Measurements from ENCODE around the gene NTF3.

NTF3 gene

DNA sequence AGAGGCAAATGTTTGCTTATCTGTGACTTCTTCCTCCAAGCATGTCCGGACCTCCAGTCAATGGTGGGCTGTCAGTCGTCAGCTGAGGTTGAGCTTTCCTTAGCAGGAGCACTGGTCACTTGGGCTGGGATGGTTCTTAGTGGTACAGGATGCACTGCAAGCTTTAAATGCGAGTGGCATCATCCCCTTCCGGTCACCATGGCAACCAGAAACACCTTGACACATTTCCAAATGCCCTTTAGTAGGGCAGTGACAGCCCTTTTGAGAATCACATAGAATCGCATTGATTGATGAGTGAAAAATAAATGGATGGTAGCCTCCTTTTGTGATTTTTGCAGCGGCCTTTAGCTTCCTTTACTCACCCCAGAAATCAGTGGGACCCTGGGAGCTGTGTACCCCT lies 24.1 kb downstream of the NTF3 start:
- DNase-seq (ENCODE audit: low read depth in 2 of 2, low spot score in 1 of 2), result no peak

DNA sequence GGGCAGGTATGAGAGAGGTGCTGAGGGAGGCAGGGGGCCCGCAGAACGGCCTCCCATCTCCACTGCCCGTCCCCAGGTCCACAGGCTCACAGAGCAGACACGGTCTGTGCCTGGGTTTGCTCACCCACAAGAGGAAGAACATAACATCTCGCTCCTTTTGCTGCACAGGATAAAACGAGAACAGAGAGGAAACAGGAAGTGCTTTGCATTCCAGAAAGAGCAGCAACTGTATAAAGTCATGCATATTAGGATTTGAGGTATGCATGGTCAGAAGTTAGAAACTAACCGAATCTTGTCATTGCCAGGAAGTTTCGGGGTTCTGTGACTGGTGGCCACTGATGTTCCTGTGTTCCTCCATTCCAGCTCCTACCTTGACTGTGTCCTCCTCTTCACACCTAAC lies 25.0 kb downstream of the NTF3 start:
- DNase-seq (ENCODE audit: low read depth in 2 of 2, low spot score in 1 of 2), result no peak

DNA sequence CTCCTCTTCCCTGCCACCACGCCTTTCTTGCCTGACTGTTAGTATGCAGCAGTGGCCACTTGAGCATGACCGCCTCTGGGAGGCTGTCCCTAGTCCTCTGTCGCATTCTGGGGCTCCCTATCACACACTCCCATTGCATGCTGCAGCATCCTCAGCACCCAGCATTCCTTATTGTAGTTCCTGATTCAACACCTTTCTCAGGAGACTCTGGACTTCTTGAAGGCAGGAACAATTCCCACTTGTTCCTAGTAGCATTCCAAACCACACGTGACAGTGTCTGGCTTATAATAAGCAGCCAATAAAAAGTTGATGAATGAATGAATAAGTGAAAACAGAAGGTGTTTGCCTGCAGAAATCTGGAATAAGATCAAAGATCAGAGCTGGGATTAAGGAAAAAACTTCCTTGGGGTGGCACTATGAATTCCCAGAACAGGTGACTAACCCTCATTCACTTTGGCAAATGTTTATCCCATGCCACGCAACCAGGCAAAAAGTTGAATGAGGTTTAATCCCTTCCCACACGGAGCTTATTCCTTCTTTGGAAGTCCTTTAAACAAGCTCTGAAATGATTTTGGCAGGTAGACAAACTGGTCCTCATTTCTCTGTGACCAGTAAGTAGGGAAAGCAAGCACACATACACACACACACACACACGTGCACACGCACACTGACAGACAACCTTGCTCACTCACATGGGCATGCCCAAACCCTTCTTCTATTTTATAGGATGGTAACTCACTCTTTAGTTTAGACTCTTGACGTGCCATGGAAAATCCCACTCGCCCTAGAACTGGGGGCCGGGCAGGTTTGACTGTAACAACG lies 26.5 kb downstream of the NTF3 start:
- DNase-seq (ENCODE audit: low read depth in 2 of 2, low spot score in 1 of 2), result no peak

DNA sequence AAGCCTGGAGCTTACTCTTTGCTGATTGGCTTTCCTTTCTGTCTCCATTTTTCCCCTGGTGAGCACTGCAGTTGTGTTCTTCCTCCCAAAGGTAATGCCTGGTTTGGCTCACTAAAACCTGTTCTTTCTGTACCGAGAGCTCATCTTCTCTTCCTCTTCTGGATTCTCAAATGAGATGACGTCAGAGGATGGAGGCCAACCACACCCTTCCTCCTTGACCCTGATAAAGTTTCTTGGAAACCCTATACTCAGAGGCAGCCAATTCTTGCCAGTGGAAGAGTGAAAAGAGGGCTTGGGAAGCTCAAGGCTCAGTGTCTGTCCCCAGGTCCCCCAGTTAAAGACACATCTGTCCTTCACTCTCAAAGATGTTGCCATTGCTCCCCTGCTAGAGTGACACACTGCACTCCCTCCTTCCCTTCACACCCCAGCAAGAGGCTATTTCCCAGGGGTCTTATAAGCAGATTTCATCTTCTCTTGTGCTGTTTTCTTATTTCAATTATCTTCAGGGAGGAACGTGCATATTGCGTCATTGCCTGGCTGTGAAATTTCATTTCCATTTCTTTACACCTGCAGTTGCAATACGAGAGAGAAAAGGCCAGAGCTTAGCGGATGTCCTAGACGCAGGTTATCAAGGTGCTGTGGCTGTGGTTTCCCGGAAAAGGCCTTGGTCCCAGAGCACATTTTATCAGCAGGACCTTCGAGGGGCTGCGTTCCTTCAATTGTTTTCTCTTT lies 27.3 kb downstream of the NTF3 start:
- DNase-seq (ENCODE audit: low read depth in 2 of 2, low spot score in 1 of 2), result no peak

DNA sequence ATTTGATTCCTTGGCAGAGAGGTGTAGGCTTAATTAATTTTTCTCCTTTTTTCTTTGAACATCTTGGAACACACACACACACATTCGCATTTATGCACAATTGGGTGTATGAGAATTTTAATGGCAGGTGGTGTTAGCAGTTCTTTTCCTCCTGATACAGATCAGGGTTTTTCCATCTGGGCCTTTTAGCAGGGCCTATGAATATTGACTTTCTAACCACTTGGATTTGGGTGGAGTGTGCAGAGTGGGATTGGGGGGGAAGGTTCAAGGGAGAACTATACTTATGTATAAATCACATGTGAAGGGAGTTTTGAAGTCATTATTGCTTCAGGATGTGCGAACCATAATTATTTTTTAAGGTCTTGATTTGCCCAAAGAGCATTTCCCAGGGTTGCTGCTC lies 28.9 kb downstream of the NTF3 start:
- DNase-seq (ENCODE audit: low read depth in 2 of 2, low spot score in 1 of 2), result no peak

DNA sequence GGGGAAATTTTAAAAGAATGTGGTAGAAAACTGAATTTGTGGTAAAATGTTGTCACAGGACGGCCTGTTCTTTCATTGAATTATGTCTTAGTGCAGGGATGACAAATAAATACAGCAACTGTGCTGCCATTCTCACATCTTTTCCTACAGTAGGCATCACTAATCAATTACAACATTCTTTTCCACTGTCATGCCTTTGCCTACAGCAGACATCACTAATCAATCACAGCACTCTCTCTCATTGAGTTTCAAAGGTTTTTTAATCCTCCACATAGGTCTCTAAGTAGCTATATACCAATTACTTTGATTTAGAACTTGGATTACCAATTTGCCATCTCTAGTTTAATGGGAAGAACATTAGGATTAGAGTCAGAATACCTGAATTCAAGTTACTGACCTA lies 30.1 kb downstream of the NTF3 start:
- DNase-seq (ENCODE audit: low read depth in 2 of 2, low spot score in 1 of 2), result no peak

DNA sequence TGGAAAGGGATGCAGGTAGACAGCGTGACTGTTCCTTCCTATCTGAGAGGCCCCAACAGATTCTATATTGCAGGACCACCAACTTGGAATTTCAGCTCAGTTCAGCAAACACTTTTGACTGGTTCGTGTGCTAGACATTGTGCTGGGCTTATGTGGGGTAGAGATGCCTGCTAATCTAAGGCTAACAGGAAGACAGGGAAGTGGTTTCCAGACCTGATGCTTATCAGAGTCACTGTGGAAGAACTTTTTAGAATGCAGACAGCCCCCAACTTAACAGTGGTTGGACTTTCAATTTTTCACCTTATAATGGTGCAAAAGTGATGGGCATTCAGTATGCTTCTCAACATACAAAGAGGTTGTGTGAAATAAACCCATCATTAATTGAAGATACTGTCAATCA lies 32.2 kb downstream of the NTF3 start:
- DNase-seq (ENCODE audit: low read depth in 2 of 2, low spot score in 1 of 2), result no peak

DNA sequence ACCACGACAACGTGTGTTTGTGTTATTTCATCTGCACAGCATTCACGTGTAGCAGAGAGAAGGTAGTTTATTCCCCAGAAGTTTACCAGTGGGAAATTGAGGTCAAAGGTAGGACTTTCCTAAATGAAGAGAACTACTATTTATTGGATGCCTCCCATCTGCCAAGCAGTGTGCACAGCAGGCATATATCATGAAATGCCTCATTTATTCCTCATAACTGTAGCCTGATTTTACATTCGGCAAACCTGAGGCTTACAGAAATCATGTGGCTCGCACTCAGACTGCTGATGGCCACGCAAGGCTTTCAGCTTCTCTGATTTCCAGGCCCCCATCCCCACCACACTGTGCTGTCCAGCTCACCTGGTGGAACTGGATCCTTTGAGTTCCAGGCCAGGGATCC lies 33.5 kb downstream of the NTF3 start:
- DNase-seq (ENCODE audit: low read depth in 2 of 2, low spot score in 1 of 2), result no peak

DNA sequence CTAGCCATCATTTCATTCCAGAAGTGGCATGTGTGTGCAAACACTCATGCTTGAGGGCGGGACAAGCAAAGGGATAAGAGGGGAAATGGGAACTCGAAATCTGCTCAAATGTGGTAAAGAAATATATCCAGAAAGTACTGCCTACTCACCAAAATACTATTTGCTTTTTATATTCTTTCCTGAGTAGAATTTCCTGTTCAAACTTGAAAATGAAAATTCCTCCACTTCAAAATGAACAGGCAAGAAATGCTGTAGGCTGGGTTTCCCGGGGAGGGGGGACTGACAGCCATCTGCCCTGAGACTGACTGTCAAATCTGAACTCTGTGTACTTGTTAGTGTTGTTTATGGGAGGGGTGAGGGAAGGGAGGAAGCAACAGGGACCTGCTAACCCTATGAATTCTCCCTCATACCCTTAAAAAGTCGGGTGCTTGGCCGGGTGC lies 34.6 kb downstream of the NTF3 start:
- no peak for DNase-seq (ENCODE audit: low read depth in 2 of 2, low spot score in 1 of 2)

DNA sequence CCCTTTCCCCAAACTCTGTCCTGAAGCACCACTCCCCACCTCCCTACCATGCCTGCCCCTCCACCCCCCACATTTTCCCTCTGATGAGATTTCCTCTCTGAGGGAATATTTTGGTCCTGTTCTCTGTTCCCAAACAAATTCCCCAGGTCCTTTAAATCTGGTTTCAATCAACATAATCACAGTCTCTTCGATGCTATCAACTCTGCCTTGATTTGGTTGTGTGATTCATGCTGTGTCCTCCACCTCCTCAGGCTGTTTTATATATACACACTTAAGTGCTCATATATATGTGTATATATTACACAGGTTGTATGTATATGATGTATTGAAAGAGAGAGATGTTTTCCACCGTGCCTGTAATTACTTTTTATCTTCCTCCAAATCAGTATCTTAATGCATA lies 36.0 kb downstream of the NTF3 start:
- DNase-seq (ENCODE audit: low read depth in 2 of 2, low spot score in 1 of 2), result no peak

DNA sequence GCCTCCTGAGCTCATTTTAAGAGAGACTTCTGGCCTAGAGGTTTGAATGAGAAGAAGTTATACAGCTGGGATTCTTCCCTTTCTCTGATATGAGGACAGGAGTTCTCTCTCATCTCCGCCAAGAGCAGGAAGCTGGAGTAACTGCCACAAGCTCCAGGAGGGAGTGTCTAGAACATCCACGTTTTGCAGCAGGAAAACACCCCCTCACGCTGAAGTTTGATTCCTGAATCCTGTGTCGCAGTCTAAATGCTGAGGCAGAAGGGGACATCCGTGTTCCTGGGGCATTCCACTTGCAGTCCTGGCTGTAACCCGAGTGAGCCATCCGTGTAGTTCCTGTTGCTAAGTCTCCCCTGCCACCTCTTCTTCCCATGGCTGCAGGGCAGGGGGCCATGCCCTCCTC lies 38.3 kb downstream of the NTF3 start:
- DNase-seq (ENCODE audit: low read depth in 2 of 2, low spot score in 1 of 2), result no peak

DNA sequence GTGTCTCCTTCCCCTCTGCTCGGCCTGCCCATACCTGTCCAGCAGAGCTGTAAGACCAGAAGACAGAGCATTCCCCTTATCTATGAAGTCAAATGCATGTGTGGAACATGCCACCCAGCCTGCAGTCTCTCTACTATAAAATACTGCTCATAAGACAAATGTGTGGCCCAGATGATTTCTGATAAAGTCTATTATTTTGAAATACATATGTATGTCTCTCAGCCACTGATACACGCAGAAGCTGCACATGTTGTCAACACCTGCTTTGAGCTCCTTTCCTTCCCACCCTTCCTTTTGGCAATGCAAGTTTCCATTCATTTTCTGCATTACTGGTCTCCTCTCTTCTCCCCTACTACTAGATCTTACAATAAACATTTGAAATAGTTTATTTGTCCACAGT lies 38.8 kb downstream of the NTF3 start:
- no peak for DNase-seq (ENCODE audit: low read depth in 2 of 2, low spot score in 1 of 2)

DNA sequence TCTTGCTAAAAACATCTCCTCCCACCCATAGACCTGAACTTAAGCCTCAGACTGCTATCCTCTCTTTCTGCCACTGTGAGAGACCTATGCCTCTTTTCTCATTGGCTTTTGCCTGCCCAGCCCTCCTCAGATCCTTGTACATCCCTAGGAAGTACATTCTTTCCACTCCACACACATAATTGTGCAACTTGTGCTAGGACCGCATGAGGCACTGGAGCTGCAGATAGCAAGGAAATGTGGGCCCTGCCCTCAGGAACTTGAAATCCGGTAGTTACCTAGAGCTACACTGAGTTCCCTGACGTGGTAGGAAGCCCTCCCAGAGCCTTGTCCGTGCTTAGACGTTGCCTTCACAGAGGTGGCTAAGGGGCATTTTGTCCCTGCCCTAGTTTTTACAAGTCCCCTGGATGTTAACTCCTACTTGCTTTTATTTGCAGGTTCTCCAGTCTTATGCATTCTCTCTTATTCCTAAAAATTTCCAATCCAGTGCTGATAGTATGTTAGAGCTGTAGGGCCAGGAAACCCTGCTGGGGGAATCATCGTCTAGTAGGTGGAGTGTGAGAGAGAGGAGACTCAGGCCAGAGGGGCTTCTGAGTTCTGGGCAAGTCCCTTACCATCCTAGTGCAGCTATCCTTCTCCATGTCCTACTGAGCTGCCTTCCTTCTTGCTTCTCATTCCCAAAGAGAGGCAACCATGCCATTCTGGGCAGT lies 41.3 kb downstream of the NTF3 start:
- no peak for DNase-seq (ENCODE audit: low read depth in 2 of 2, low spot score in 1 of 2)

DNA sequence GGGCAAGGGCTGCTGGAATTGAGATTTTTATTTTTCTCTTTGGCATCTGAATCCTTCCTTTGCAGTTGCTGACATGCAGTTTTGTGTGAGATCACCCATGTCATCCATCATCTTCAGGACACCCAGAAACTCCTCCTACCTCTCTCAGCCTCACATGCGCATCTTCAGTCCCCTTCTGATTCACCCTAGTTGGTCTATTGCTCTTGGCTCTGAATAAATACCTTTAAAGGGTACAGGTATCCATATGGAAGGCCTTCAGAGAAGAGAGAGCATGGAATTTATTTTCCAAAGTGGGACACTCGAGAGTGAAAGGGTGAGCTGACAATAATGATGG lies 41.8 kb downstream of the NTF3 start:
- no peak for DNase-seq (ENCODE audit: low read depth in 2 of 2, low spot score in 1 of 2)

DNA sequence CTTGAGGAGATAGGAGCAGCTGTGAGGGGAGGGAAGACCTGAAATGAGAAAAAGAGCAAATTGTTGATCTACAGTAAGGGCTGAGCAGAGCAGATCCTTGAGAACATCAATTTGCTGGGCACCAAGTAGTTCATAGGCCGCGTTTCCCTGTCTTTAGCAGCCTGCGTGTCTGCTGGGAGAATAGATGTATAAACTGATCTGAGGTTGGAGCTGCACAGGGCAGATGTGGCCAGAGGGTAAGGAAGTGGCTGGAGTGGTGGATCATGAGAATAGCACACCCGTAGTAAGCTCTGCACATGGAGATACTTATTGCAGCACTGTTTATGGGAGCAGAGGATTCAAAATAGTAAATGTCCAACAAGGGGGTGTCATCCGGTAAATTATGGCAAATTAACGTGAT lies 44.4 kb downstream of the NTF3 start:
- DNase-seq (ENCODE audit: low read depth in 2 of 2, low spot score in 1 of 2), result no peak

DNA sequence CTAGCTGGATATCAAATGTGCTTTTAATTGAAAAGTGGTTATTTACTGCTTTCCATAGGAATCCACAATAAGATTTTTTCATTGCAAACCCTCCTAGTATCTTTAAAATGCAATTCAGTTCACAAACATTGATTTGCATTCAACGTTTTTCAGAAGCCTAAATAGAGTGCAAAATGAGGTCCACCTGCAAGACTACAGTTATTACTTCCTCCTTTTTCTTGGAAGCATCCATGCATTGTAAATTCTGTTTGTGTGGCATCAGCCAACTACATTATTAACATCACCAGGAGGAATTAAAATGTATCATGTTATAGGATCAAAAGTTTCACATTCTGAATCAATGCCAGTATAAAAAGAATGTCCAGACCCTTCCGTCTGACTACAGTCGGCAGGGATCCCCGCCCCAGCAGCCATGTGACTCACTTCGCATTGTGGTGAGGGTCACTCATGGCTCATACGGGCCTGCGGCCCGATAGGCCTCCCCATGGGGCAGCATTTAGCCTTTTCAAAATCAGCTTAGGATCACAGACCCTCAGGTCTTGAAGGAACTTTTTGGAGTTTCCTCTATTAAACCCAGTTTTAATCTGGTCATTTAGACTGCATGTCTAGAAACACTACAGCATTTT lies 46.3 kb downstream of the NTF3 start:
- DNase-seq (ENCODE audit: low read depth in 2 of 2, low spot score in 1 of 2), result no peak

DNA sequence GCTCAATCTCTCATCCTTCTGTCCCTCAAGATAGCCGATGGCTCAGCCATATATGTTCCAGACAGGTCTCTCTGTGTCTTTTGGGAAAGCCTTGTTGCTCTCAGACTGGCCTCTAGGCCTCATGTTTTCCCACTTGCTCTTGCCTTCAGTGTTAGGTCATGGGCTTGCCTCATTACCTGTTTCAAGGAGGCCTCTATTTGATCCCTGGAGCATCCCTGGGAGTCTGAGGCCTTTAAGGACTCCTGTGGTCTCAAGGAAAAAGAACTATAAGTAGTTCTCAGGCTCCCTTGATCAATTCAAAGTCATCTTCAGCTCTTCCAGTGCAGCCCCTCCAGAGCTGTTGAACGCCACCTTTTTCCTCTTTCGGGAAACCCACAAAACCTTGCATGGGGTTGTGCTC lies 47.9 kb downstream of the NTF3 start:
- DNase-seq (ENCODE audit: low read depth in 2 of 2, low spot score in 1 of 2), result no peak

DNA sequence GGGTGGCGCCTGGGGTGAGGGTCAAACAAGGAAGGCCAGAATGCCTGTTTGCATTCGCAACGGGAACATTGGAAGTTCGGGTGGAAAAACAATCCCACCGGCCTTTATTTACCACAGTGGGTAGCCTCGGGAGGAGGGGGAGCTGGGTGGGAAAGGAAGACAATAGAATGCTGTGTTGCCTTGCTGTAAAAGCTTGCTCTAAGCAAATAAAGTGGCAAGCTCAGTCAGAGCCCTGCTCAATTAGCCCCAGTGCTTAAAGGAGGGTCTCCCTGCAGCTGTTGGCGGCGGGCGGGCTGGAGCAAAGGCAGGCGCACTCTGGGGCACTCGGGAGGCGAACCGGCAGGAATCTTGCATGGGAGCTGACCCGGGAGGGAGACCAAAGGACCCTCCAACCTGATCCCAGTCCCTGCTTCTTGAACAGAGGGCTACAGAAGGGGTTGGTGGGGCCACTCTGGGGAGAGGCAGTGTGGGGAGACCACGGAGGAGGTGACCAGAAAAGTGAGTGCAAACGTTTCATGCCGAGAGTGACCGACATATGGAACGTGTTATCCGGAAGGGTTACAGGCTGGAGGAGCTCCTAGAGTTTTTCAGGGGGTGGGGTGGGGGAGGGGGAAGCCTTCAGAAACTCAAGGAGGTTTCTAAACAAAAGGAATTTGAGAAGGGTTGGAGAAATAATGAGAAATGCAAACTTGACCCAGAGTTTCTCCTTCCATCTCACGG lies 48.5 kb downstream of the NTF3 start:
- no peak for DNase-seq (ENCODE audit: low read depth in 2 of 2, low spot score in 1 of 2)

DNA sequence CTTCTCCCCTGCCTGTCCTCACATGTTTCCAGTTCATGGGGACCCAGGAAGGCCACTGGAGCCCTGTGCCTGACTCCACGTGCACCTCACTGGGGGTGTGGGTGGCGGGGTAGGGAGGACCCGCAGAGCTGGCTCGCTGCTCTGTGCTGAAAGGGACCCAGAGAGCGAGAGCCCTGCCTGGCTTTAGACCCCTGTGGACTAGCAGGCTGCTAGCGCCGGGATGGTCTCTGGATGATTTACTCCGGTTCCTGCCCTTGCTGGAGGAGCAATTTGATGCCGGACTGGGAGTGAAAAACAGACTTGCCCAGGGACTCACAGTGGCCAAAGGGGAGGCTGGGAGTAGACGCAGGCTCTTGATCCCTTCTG lies 49.0 kb downstream of the NTF3 start:
- no peak for DNase-seq (ENCODE audit: low read depth in 2 of 2, low spot score in 1 of 2)

DNA sequence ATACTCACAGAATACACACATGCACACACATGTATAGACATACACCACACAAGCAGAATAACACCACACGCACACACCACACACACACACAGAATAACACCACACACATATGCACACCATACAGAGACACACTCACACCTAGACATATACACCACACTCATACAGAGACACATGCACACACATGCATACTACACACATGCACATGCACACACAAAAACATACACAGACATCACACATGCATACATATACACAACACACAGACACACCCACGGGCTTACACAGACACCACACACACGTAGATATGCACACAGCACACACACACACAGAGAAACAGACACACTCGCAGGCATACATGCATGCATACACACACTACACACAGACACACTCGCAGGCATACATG lies 49.7 kb downstream of the NTF3 start:
- no peak for DNase-seq (ENCODE audit: low read depth in 2 of 2, low spot score in 1 of 2)

DNA sequence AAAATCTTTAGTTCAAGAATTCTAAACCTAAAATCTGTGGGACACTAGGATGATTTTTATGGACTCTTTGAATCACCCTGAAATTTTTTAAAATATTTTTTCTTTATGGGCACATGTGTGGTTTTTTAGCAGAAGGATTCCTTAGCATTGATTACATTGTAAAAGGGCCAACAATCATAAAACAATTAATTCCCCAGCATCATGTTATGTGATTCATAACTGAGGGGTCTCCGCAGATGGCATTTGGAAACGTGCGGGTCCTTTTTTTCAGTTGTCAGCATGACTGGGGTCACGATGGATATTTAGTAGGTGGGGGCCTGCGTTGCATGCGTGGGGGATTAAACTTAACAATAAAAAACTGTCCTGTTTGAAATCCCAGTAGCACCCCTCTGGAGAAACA lies 52.5 kb downstream of the NTF3 start:
- DNase-seq (ENCODE audit: low read depth in 2 of 2, low spot score in 1 of 2), result no peak

Measured in stimulated activated CD8-positive, alpha-beta memory T cell treated with anti-CD3 and anti-CD28 coated beads, Interleukin-4, amount 100 ng/mL, for 1 hour (primary cell).